WTC11 (cell line): ENCODE measurements around the gene KRABD2.

Experiments used
- ATAC-seq: fragments of 200-7000 bp; cut with Tn5 transposase; 2 replicates; pipeline ENCODE4 v1.10.0; 2021; ENCODE audit warnings: mild to moderate bottlenecking, moderate library complexity
- CTCF ChIA-PET: fragments of 300-600 bp; sonication (Branson Sonifier 250); formaldehyde crosslinking; loops from one replicate; lab custom pipeline; 2021; ENCODE audit warnings: antibody characterized with exemption; lab: Charles Lee
- POLR2A ChIA-PET: fragments of 350-600 bp; sonication (Branson Sonifier 250); formaldehyde crosslinking; loops from one replicate; lab custom pipeline; 2021; ENCODE audit warnings: antibody characterized with exemption; lab: Charles Lee
- DNase-seq: peaks from one replicate; pipeline ENCODE4 v3.0.0; 2021; ENCODE audit warnings: low spot score
- H3K27ac Mint-ChIP-seq: 2 replicates; pipeline ENCODE4 v1.8.0; 2021; ENCODE audit warnings: mixed read lengths
- H3K27me3 Mint-ChIP-seq: 2 replicates; pipeline ENCODE4 v1.8.0; 2021; ENCODE audit warnings: low read depth, mild to moderate bottlenecking, moderate library complexity, mixed read lengths
- H3K36me3 Mint-ChIP-seq: 2 replicates; pipeline ENCODE4 v1.8.0; 2021; ENCODE audit warnings: mixed read lengths
- H3K4me1 Mint-ChIP-seq: 2 replicates; pipeline ENCODE4 v1.8.0; 2022; ENCODE audit warnings: mixed read lengths
- H3K4me3 Mint-ChIP-seq: 2 replicates; pipeline ENCODE4 v1.8.0; 2021; ENCODE audit warnings: mild to moderate bottlenecking, moderate library complexity, mixed read lengths
- H3K9me3 Mint-ChIP-seq: 2 replicates; pipeline ENCODE4 v1.8.0; 2021; ENCODE audit warnings: mixed read lengths
- AR ChIP-seq: fragments of 250-450 bp; sonication (Bioruptor Pico); IDR thresholded peaks from 2 replicates; pipeline ENCODE4 v1.9.0; 2021; ENCODE audit warnings: mild to moderate bottlenecking
- ATF2 ChIP-seq: sonication (generic); formaldehyde crosslinking; IDR thresholded peaks from 2 replicates; pipeline ENCODE4 v1.8.1; 2022; ENCODE audit warnings: low read depth, missing genetic modification reagents, borderline replicate concordance
- CREB1 ChIP-seq: sonication (generic); formaldehyde crosslinking; IDR thresholded peaks from 2 replicates; pipeline ENCODE4 v1.8.0; 2023; ENCODE audit warnings: mild to moderate bottlenecking, missing genetic modification reagents
- GABPB1 ChIP-seq: sonication (generic); formaldehyde crosslinking; IDR thresholded peaks from 2 replicates; pipeline ENCODE4 v1.8.1; 2023; ENCODE audit warnings: mild to moderate bottlenecking, missing genetic modification reagents
- NFE2L1 ChIP-seq: sonication (generic); formaldehyde crosslinking; IDR thresholded peaks from 2 replicates; pipeline ENCODE4 v1.8.1; 2023; ENCODE audit warnings: missing genetic modification reagents
- SP1 ChIP-seq: sonication (generic); formaldehyde crosslinking; conservative IDR thresholded peaks from 2 replicates; pipeline ENCODE4 v1.8.1; 2022; ENCODE audit warnings: missing genetic modification reagents
- STAT6 ChIP-seq: sonication (generic); formaldehyde crosslinking; conservative IDR thresholded peaks from 2 replicates; pipeline ENCODE4 v1.8.1; 2023; ENCODE audit warnings: mild to moderate bottlenecking, low read depth, missing genetic modification reagents, moderate library complexity
- TEAD1 ChIP-seq: sonication (generic); formaldehyde crosslinking; IDR thresholded peaks from 2 replicates; pipeline ENCODE4 v1.8.0; 2022; ENCODE audit warnings: mild to moderate bottlenecking, missing genetic modification reagents
- ZNF281 ChIP-seq: sonication (generic); formaldehyde crosslinking; IDR thresholded peaks from 2 replicates; pipeline ENCODE4 v1.8.0; 2023; ENCODE audit warnings: mild to moderate bottlenecking, missing genetic modification reagents

The KRABD2 gene

GRCh38 chr17:8421571-8421970 lies 45.1 kb upstream of the KRABD2 start (continued):
- no peak for TF ChIP-seq STAT6

GRCh38 chr17:8420041-8420934 lies 43.8 kb upstream of the KRABD2 start:
- TF ChIP-seq GABPB1 (CRISPR knock-in tag) (peak; percentile 97), NFE2L1 (CRISPR knock-in tag) (no peak)
- DNase-seq, result no peak
- no peak for ATAC-seq
- H3K4me1 Mint-ChIP-seq, result no peaks in the 10 kb centered on the region
- peaks cover 20% of the 10 kb centered on the region for H3K27me3 Mint-ChIP-seq
- POLR2A ChIA-PET, result no interaction called here
- H3K27ac Mint-ChIP-seq, result no peak overlapping the region
- no peaks in the 10 kb centered on the region for H3K9me3 Mint-ChIP-seq
- no peak overlapping the region for H3K4me3 Mint-ChIP-seq
- CTCF ChIA-PET, result interaction anchor here (0.6 to 2.4 kb wide), 3 partner anchors 10 to 320 kb away, joined by 3 to 17 read pairs (median 3); no protein-coding TSS in a partner anchor
- no peaks in the 10 kb centered on the region for H3K36me3 Mint-ChIP-seq

GRCh38 chr17:8419305-8419704 lies 42.8 kb upstream of the KRABD2 start:
- no peaks in the 10 kb centered on the region for H3K4me1 Mint-ChIP-seq
- H3K27ac Mint-ChIP-seq, result no peak overlapping the region
- no peak overlapping the region for H3K4me3 Mint-ChIP-seq
- CTCF ChIA-PET, result interaction anchor here (2.4 kb wide), 1 partner anchor 9 kb away, joined by 17 read pairs; no protein-coding TSS in a partner anchor
- TF ChIP-seq TEAD1 (CRISPR knock-in tag) (no peak), AR (no peak), SP1 (CRISPR knock-in tag) (no peak), CREB1 (CRISPR knock-in tag) (no peak), ZNF281 (CRISPR knock-in tag) (no peak), ATF2 (CRISPR knock-in tag) (no peak)
- no peaks in the 10 kb centered on the region for H3K9me3 Mint-ChIP-seq
- H3K27me3 Mint-ChIP-seq, result peaks cover 20% of the 10 kb centered on the region
- H3K36me3 Mint-ChIP-seq, result no peaks in the 10 kb centered on the region
- POLR2A ChIA-PET, result no interaction called here
- no peak for DNase-seq
- ATAC-seq, result no peak
